Astrocyte (in vitro differentiated cells and primary cell): ENCODE data around the gene LYRM4. TPM values are rescaled to one million over a fixed set of nuclear protein-coding genes. Genes with fewer than 3 reads are reported as not detected.

ENCODE experiments used
- DNase-seq: peaks from one replicate; pipeline ENCODE4 v3.0.0-alpha.2; 2010; ENCODE audit warnings: low read depth
- FAIRE-seq: peaks from 2 replicates; lab custom pipeline; 2011; peaks lifted over from hg19 to GRCh38; lab: Jason Lieb, UNC
- H2AFZ ChIP-seq: 2 replicates; pipeline ENCODE4 v1.6.0; 2012; ENCODE audit warnings: low read depth, low read length, inconsistent platforms
- H3K27ac ChIP-seq: 2 replicates; pipeline ENCODE4 v1.5.1; 2011; ENCODE audit warnings: low read depth, low read length, inconsistent platforms
- H3K27me3 ChIP-seq: 2 replicates; pipeline ENCODE4 v1.6.0; 2011; ENCODE audit warnings: low read length, inconsistent platforms; ENCODE audit not compliant: insufficient read depth
- H3K36me3 ChIP-seq: 2 replicates; pipeline ENCODE4 v1.5.1; 2011; ENCODE audit warnings: low read length, inconsistent platforms; ENCODE audit not compliant: insufficient read depth
- H3K4me1 ChIP-seq: 2 replicates; pipeline ENCODE4 v1.5.1; 2011; ENCODE audit warnings: low read length, inconsistent platforms; ENCODE audit not compliant: insufficient read depth
- H3K4me2 ChIP-seq: 2 replicates; pipeline ENCODE4 v1.6.0; 2012; ENCODE audit warnings: low read length, inconsistent platforms
- H3K4me3 ChIP-seq: 2 replicates; pipeline ENCODE4 v1.5.1; 2011; ENCODE audit warnings: low read depth, mild to moderate bottlenecking, low read length, inconsistent platforms; ENCODE audit not compliant: insufficient read depth
- H3K79me2 ChIP-seq: 2 replicates; pipeline ENCODE4 v1.6.0; 2012; ENCODE audit warnings: mild to moderate bottlenecking, low read length, inconsistent platforms; ENCODE audit not compliant: insufficient read depth
- H3K9ac ChIP-seq: 2 replicates; pipeline ENCODE4 v1.6.0; 2012; ENCODE audit warnings: mild to moderate bottlenecking, low read length, inconsistent platforms
- H3K9me3 ChIP-seq: 2 replicates; pipeline ENCODE4 v1.5.1; 2012; ENCODE audit warnings: low read depth, mild to moderate bottlenecking, low read length, inconsistent platforms; ENCODE audit not compliant: insufficient read depth
- H4K20me1 ChIP-seq: 2 replicates; pipeline ENCODE4 v1.6.0; 2012; ENCODE audit warnings: low read length, inconsistent platforms; ENCODE audit not compliant: insufficient read depth
- H3K27ac Mint-ChIP-seq: one replicate; pipeline ENCODE4 v1.8.0; 2021; ENCODE audit warnings: mild to moderate bottlenecking, mixed read lengths; ENCODE audit not compliant: unreplicated experiment
- H3K27me3 Mint-ChIP-seq: one replicate; pipeline ENCODE4 v1.8.0; 2021; ENCODE audit warnings: low read depth, mixed read lengths; ENCODE audit not compliant: unreplicated experiment
- H3K36me3 Mint-ChIP-seq: one replicate; pipeline ENCODE4 v1.8.0; 2021; ENCODE audit warnings: low read depth, mixed read lengths; ENCODE audit not compliant: unreplicated experiment
- H3K4me1 Mint-ChIP-seq: one replicate; pipeline ENCODE4 v1.8.0; 2021; ENCODE audit warnings: low read depth, mixed read lengths; ENCODE audit not compliant: unreplicated experiment
- H3K4me3 Mint-ChIP-seq: one replicate; pipeline ENCODE4 v1.8.0; 2021; ENCODE audit warnings: mild to moderate bottlenecking, moderate library complexity, mixed read lengths; ENCODE audit not compliant: unreplicated experiment
- H3K9me3 Mint-ChIP-seq: one replicate; pipeline ENCODE4 v1.8.0; 2021; ENCODE audit warnings: mild to moderate bottlenecking, mixed read lengths; ENCODE audit not compliant: unreplicated experiment
- CTCF ChIP-seq: IDR thresholded peaks from 2 replicates; pipeline ENCODE4 v1.5.1; 2011; ENCODE audit warnings: low read depth, mild to moderate bottlenecking, inconsistent platforms, low read length, moderate library complexity; ENCODE audit not compliant: insufficient read depth
- EZH2 ChIP-seq: IDR thresholded peaks from 2 replicates; pipeline ENCODE4 v1.6.1; 2012; ENCODE audit warnings: mild to moderate bottlenecking, low read length, inconsistent platforms; ENCODE audit not compliant: insufficient read depth
- total RNA-seq: library from RNA; stranded (reverse); gene quantifications from 2 replicates; pipeline ENCODE4 v1.2.1, GENCODE V29; 2021

LYRM4 gene
- total RNA-seq, 1 donor from 2014 or later, result 39.1 TPM

- no peak overlapping the region for H3K4me2 ChIP-seq
- H3K27me3 ChIP-seq, result no peaks in the 10 kb centered on the region
- H3K4me1 ChIP-seq, result peaks cover 7% of the 10 kb centered on the region
- DNase-seq, result no peak
- H3K4me3 ChIP-seq, result no peak overlapping the region
- H3K79me2 ChIP-seq, result no peaks in the 10 kb centered on the region
- no peak overlapping the region for H3K4me3 Mint-ChIP-seq
- no peak overlapping the region for H3K9ac ChIP-seq
- H3K4me1 Mint-ChIP-seq, result peaks cover 8% of the 10 kb centered on the region
- H3K27ac Mint-ChIP-seq, result no peak overlapping the region
- no peaks in the 10 kb centered on the region for H3K36me3 ChIP-seq
- H3K27me3 Mint-ChIP-seq, result no peaks in the 10 kb centered on the region
- no peak overlapping the region for H2AFZ ChIP-seq
- H3K9me3 Mint-ChIP-seq, result no peaks in the 10 kb centered on the region
- FAIRE-seq, result no peak
- no peaks in the 10 kb centered on the region for H3K9me3 ChIP-seq
- H3K27ac ChIP-seq, result no peak overlapping the region
- TF ChIP-seq CTCF (no peak), EZH2 (no peak)
- H3K36me3 Mint-ChIP-seq, result peaks cover 5% of the 10 kb centered on the region
- no peaks in the 10 kb centered on the region for H4K20me1 ChIP-seq
Observed at GRCh38 chr6:5229356-5229755, 31.4 kb downstream of the LYRM4 start.

- Mint-ChIP-seq H3K4me3 (no peak overlapping the region), H3K9me3 (no peaks in the 10 kb centered on the region), H3K27ac (no peak overlapping the region), H3K36me3 (peaks cover 7% of the 10 kb centered on the region), H3K27me3 (no peaks in the 10 kb centered on the region), H3K4me1 (peaks cover 3% of the 10 kb centered on the region)
- H3K4me1 ChIP-seq, result no peaks in the 10 kb centered on the region
- no peak overlapping the region for H3K9ac ChIP-seq
- H3K36me3 ChIP-seq, result peaks cover 2% of the 10 kb centered on the region
- no peak overlapping the region for H3K4me3 ChIP-seq
- H3K27me3 ChIP-seq, result no peaks in the 10 kb centered on the region
- H3K79me2 ChIP-seq, result no peaks in the 10 kb centered on the region
- FAIRE-seq (no peak), DNase-seq (no peak)
- H2AFZ ChIP-seq, result no peak overlapping the region
- H4K20me1 ChIP-seq, result peaks cover 8% of the 10 kb centered on the region
- H3K27ac ChIP-seq, result no peak overlapping the region
- no peaks in the 10 kb centered on the region for H3K9me3 ChIP-seq
- TF ChIP-seq EZH2, result no peak
- no peak for TF ChIP-seq CTCF
- no peak overlapping the region for H3K4me2 ChIP-seq
Observed at GRCh38 chr6:5223309-5223708, 37.4 kb downstream of the LYRM4 start.

GRCh38 chr6:5220443-5220842 is 40.3 kb downstream of the LYRM4 start:
- H2AFZ ChIP-seq, result no peak overlapping the region
- DNase-seq (no peak), FAIRE-seq (no peak)
- no peaks in the 10 kb centered on the region for H3K4me1 ChIP-seq
- no peaks in the 10 kb centered on the region for H3K79me2 ChIP-seq
- Mint-ChIP-seq H3K27me3 (no peaks in the 10 kb centered on the region), H3K4me1 (peaks cover 3% of the 10 kb centered on the region), H3K36me3 (peaks cover 7% of the 10 kb centered on the region), H3K4me3 (no peak overlapping the region), H3K9me3 (no peaks in the 10 kb centered on the region), H3K27ac (no peak overlapping the region)
- no peaks in the 10 kb centered on the region for H3K9me3 ChIP-seq
- peaks cover 2% of the 10 kb centered on the region for H3K36me3 ChIP-seq
- H3K4me3 ChIP-seq, result no peak overlapping the region
- H3K4me2 ChIP-seq, result no peak overlapping the region
- TF ChIP-seq CTCF, result no peak
- TF ChIP-seq EZH2, result no peak
- H3K27me3 ChIP-seq, result no peaks in the 10 kb centered on the region
- H3K9ac ChIP-seq, result no peak overlapping the region
- peaks cover 8% of the 10 kb centered on the region for H4K20me1 ChIP-seq
- H3K27ac ChIP-seq, result no peak overlapping the region
